IPS-15b (cell line): ENCODE data around the gene SCN8A.

Source experiments
- H3K27me3 ChIP-seq: one replicate; pipeline ENCODE4 v1.6.1; 2013; ENCODE audit warnings: low read length; ENCODE audit not compliant: control insufficient read depth, insufficient read depth
- H3K36me3 ChIP-seq: one replicate; pipeline ENCODE4 v1.6.1; 2013; ENCODE audit warnings: low read length; ENCODE audit not compliant: control insufficient read depth, insufficient read depth
- H3K4me1 ChIP-seq: one replicate; pipeline ENCODE4 v1.6.1; 2013; ENCODE audit warnings: mild to moderate bottlenecking, low read length; ENCODE audit not compliant: control insufficient read depth, insufficient read depth
- H3K4me3 ChIP-seq: one replicate; pipeline ENCODE4 v1.5.1; 2013; ENCODE audit warnings: low read depth, low read length
- H3K9ac ChIP-seq: one replicate; pipeline ENCODE4 v1.6.1; 2013; ENCODE audit warnings: low read depth, mild to moderate bottlenecking, low read length
- H3K9me3 ChIP-seq: one replicate; pipeline ENCODE4 v1.6.1; 2013; ENCODE audit warnings: mild to moderate bottlenecking, low read length; ENCODE audit not compliant: control insufficient read depth, insufficient read depth

Gene SCN8A

GRCh38 chr12:51722431-51722830 is 131.4 kb downstream of the SCN8A start:
- no peaks in the 10 kb centered on the region for H3K36me3 ChIP-seq
- H3K4me1 ChIP-seq: no peaks in the 10 kb centered on the region
- no peak overlapping the region for H3K9ac ChIP-seq
- H3K4me3 ChIP-seq: no peak overlapping the region
- peaks cover 18% of the 10 kb centered on the region for H3K27me3 ChIP-seq
- no peaks in the 10 kb centered on the region for H3K9me3 ChIP-seq

- no peak overlapping the region for H3K4me3 ChIP-seq
- no peak overlapping the region for H3K9ac ChIP-seq
- no peaks in the 10 kb centered on the region for H3K9me3 ChIP-seq
- peaks cover 16% of the 10 kb centered on the region for H3K27me3 ChIP-seq
- no peaks in the 10 kb centered on the region for H3K4me1 ChIP-seq
- no peaks in the 10 kb centered on the region for H3K36me3 ChIP-seq
Measured at GRCh38 chr12:51726161-51726560, 135.1 kb downstream of the SCN8A start.

GRCh38 chr12:51726931-51727330 is 135.9 kb downstream of the SCN8A start:
- Histone ChIP-seq H3K36me3 (no peaks in the 10 kb centered on the region), H3K4me3 (no peak overlapping the region), H3K9ac (no peak overlapping the region), H3K9me3 (no peaks in the 10 kb centered on the region), H3K27me3 (peaks cover 13% of the 10 kb centered on the region), H3K4me1 (no peaks in the 10 kb centered on the region)

GRCh38 chr12:51729331-51729730 is 138.3 kb downstream of the SCN8A start:
- no peaks in the 10 kb centered on the region for H3K4me1 ChIP-seq
- H3K9me3 ChIP-seq: no peaks in the 10 kb centered on the region
- no peak overlapping the region for H3K4me3 ChIP-seq
- H3K36me3 ChIP-seq: no peaks in the 10 kb centered on the region
- H3K27me3 ChIP-seq: no peaks in the 10 kb centered on the region
- no peak overlapping the region for H3K9ac ChIP-seq

GRCh38 chr12:51730745-51731144 is 139.7 kb downstream of the SCN8A start:
- H3K36me3 ChIP-seq: no peaks in the 10 kb centered on the region

GRCh38 chr12:51740536-51740935 is 149.5 kb downstream of the SCN8A start:
- H3K27me3 ChIP-seq: peaks cover 11% of the 10 kb centered on the region
- H3K9me3 ChIP-seq: no peaks in the 10 kb centered on the region
- H3K4me1 ChIP-seq: no peaks in the 10 kb centered on the region
- peaks cover 3% of the 10 kb centered on the region for H3K36me3 ChIP-seq
- no peak overlapping the region for H3K9ac ChIP-seq
- no peak overlapping the region for H3K4me3 ChIP-seq

More at GRCh38 chr12:51730745-51731144, 139.7 kb downstream of the SCN8A start:
- H3K4me1 ChIP-seq: no peaks in the 10 kb centered on the region
- H3K9me3 ChIP-seq: no peaks in the 10 kb centered on the region
- no peaks in the 10 kb centered on the region for H3K27me3 ChIP-seq
- no peak overlapping the region for H3K4me3 ChIP-seq
- no peak overlapping the region for H3K9ac ChIP-seq

- Histone ChIP-seq H3K9ac (no peak overlapping the region), H3K4me1 (no peaks in the 10 kb centered on the region), H3K9me3 (no peaks in the 10 kb centered on the region)
Measured at GRCh38 chr12:51744235-51744634, 153.2 kb downstream of the SCN8A start.

GRCh38 chr12:51744957-51745356 is 153.9 kb downstream of the SCN8A start:
- H3K27me3 ChIP-seq: peaks cover 11% of the 10 kb centered on the region
- H3K4me1 ChIP-seq: no peaks in the 10 kb centered on the region
- H3K4me3 ChIP-seq: no peak overlapping the region
- no peaks in the 10 kb centered on the region for H3K9me3 ChIP-seq
- no peak overlapping the region for H3K9ac ChIP-seq
- H3K36me3 ChIP-seq: peaks cover 3% of the 10 kb centered on the region

More at GRCh38 chr12:51744235-51744634, 153.2 kb downstream of the SCN8A start:
- no peak overlapping the region for H3K4me3 ChIP-seq
- H3K27me3 ChIP-seq: peaks cover 11% of the 10 kb centered on the region
- H3K36me3 ChIP-seq: peaks cover 3% of the 10 kb centered on the region

GRCh38 chr12:51746416-51746815 is 155.4 kb downstream of the SCN8A start:
- Histone ChIP-seq H3K27me3 (peaks cover 11% of the 10 kb centered on the region), H3K9me3 (no peaks in the 10 kb centered on the region), H3K4me3 (no peak overlapping the region), H3K9ac (no peak overlapping the region), H3K36me3 (peaks cover 3% of the 10 kb centered on the region), H3K4me1 (no peaks in the 10 kb centered on the region)

GRCh38 chr12:51748235-51748634 is 157.2 kb downstream of the SCN8A start:
- H3K27me3 ChIP-seq: peaks cover 10% of the 10 kb centered on the region
- H3K9me3 ChIP-seq: no peaks in the 10 kb centered on the region
- peaks cover 3% of the 10 kb centered on the region for H3K36me3 ChIP-seq
- H3K9ac ChIP-seq: no peak overlapping the region
- no peak overlapping the region for H3K4me3 ChIP-seq
- H3K4me1 ChIP-seq: no peaks in the 10 kb centered on the region

- Histone ChIP-seq H3K9ac (no peak overlapping the region), H3K4me1 (no peaks in the 10 kb centered on the region), H3K9me3 (no peaks in the 10 kb centered on the region), H3K4me3 (no peak overlapping the region), H3K27me3 (peaks cover 7% of the 10 kb centered on the region), H3K36me3 (no peaks in the 10 kb centered on the region)
Measured at GRCh38 chr12:51749206-51749985, 158.4 kb downstream of the SCN8A start.

- Histone ChIP-seq H3K36me3 (no peaks in the 10 kb centered on the region), H3K4me3 (no peak overlapping the region), H3K27me3 (peaks cover 3% of the 10 kb centered on the region), H3K9ac (no peak overlapping the region), H3K9me3 (no peaks in the 10 kb centered on the region), H3K4me1 (no peaks in the 10 kb centered on the region)
Measured at GRCh38 chr12:51749986-51750317, 158.9 kb downstream of the SCN8A start.
